GM23338 (cell line): ENCODE data around the gene RAB27B. TPM values are rescaled to one million over a fixed set of nuclear protein-coding genes. Genes with fewer than 3 reads are reported as not detected.

Experiments
- ATAC-seq: fragments of 200-7000 bp; cut with Tn5 transposase; 3 replicates; pipeline ENCODE4 v1.9.1; 2020
- DNase-seq: peaks from one replicate; pipeline ENCODE4 v3.0.0-alpha.2; 2015; ENCODE audit warnings: low spot score
- H2AFZ ChIP-seq: fragments of 200-600 bp; sonication (generic); 2 replicates; pipeline ENCODE4 v1.8.0; 2016; ENCODE audit warnings: antibody characterized with exemption, mild to moderate bottlenecking, moderate library complexity
- H3F3A ChIP-seq: fragments of 200-600 bp; sonication (generic); replicated peaks from 2 replicates; pipeline ENCODE4 v1.8.0; 2017; ENCODE audit warnings: antibody characterized with exemption, mixed run types, low read depth
- H3K27ac ChIP-seq: fragments of 200-600 bp; sonication (generic); 2 replicates; pipeline ENCODE4 v1.6.1; 2016; ENCODE audit warnings: low read depth
- H3K27me3 ChIP-seq: fragments of 200-600 bp; sonication (generic); 2 replicates; pipeline ENCODE4 v1.8.0; 2016; ENCODE audit warnings: mild to moderate bottlenecking, mixed run types, moderate library complexity; ENCODE audit not compliant: insufficient read depth
- H3K36me3 ChIP-seq: fragments of 200-600 bp; sonication (generic); 2 replicates; pipeline ENCODE4 v1.8.0; 2016; ENCODE audit warnings: mild to moderate bottlenecking; ENCODE audit not compliant: insufficient read depth
- H3K4me1 ChIP-seq: fragments of 200-600 bp; sonication (generic); 2 replicates; pipeline ENCODE4 v1.8.0; 2016; ENCODE audit warnings: mild to moderate bottlenecking, moderate library complexity; ENCODE audit not compliant: insufficient read depth
- H3K4me2 ChIP-seq: fragments of 200-600 bp; sonication (generic); 2 replicates; pipeline ENCODE4 v1.7.1; 2017; ENCODE audit warnings: mixed run types
- H3K4me3 ChIP-seq: fragments of 200-600 bp; sonication (generic); 2 replicates; pipeline ENCODE4 v1.6.1; 2016; ENCODE audit warnings: mixed run types
- H3K79me2 ChIP-seq: fragments of 200-600 bp; sonication (generic); replicated peaks from 2 replicates; pipeline ENCODE4 v1.8.0; 2017; ENCODE audit warnings: mild to moderate bottlenecking; ENCODE audit not compliant: insufficient read depth
- H3K9me2 ChIP-seq: fragments of 200-600 bp; sonication (generic); 2 replicates; pipeline ENCODE4 v1.8.0; 2017; ENCODE audit not compliant: insufficient read depth
- H4K20me1 ChIP-seq: fragments of 200-600 bp; sonication (generic); replicated peaks from 2 replicates; pipeline ENCODE4 v1.8.0; 2017; ENCODE audit warnings: mild to moderate bottlenecking; ENCODE audit not compliant: insufficient read depth
- H3K27ac Mint-ChIP-seq: 2 replicates; pipeline ENCODE4 v1.8.0; 2020; ENCODE audit warnings: inconsistent platforms, mild to moderate bottlenecking, moderate library complexity, mixed read lengths
- H3K27me3 Mint-ChIP-seq: 3 replicates; pipeline ENCODE4 v1.8.0; 2022; ENCODE audit warnings: low read depth, mild to moderate bottlenecking, moderate library complexity, mixed read lengths, inconsistent platforms; ENCODE audit not compliant: insufficient read depth, poor library complexity
- H3K36me3 Mint-ChIP-seq: 3 replicates; pipeline ENCODE4 v1.8.0; 2021; ENCODE audit warnings: low read depth, mild to moderate bottlenecking, inconsistent platforms, moderate library complexity, mixed read lengths
- H3K4me1 Mint-ChIP-seq: 3 replicates; pipeline ENCODE4 v1.8.0; 2020; ENCODE audit warnings: mild to moderate bottlenecking, inconsistent platforms, mixed read lengths
- H3K4me3 Mint-ChIP-seq: 3 replicates; pipeline ENCODE4 v1.8.0; 2021; ENCODE audit warnings: moderate library complexity, mild to moderate bottlenecking, inconsistent platforms, mixed read lengths
- H3K9me3 Mint-ChIP-seq: 3 replicates; pipeline ENCODE4 v1.8.0; 2020; ENCODE audit warnings: moderate library complexity, mild to moderate bottlenecking, inconsistent platforms, mixed read lengths
- CREB1 ChIP-seq: fragments of 250-450 bp; sonication (Bioruptor Pico); IDR thresholded peaks from 2 replicates; pipeline ENCODE4 v1.5.0; 2020; ENCODE audit warnings: low read depth, mild to moderate bottlenecking, moderate library complexity
- EZH2 ChIP-seq: fragments of 200-600 bp; sonication (generic); IDR thresholded peaks from one replicate; pipeline ENCODE4 v1.8.0; 2017; ENCODE audit warnings: antibody characterized with exemption, mild to moderate bottlenecking, low read depth; ENCODE audit not compliant: unreplicated experiment
- EZH2phosphoT487 ChIP-seq: fragments of 200-600 bp; sonication (generic); IDR thresholded peaks from one replicate; pipeline ENCODE4 v1.8.1; 2018; ENCODE audit warnings: antibody characterized with exemption; ENCODE audit not compliant: unreplicated experiment
- POLR2AphosphoS5 ChIP-seq: IDR thresholded peaks from 2 replicates; pipeline ENCODE4 v1.6.1; 2016; ENCODE audit warnings: antibody characterized with exemption, low read depth
- STAT1 ChIP-seq: IDR thresholded peaks from one replicate; pipeline ENCODE4 v1.6.1; 2016; ENCODE audit warnings: antibody characterized with exemption; ENCODE audit not compliant: unreplicated experiment
- ZNF331 ChIP-seq: fragments of 250-450 bp; sonication (Bioruptor Pico); IDR thresholded peaks from 2 replicates; pipeline ENCODE4 v1.5.0; 2020; ENCODE audit warnings: low read depth, mild to moderate bottlenecking, moderate library complexity
- polyA plus RNA-seq: library from polyadenylated mRNA; unstranded; fragments of >200 nt; fragmentation: Nextera tagmentation; extraction: Ambion mirVana; gene quantifications from 2 replicates; pipeline ENCODE4 v1.2.1, GENCODE V29; 2016
- total RNA-seq: library from RNA; depleted of rRNA; stranded (reverse); fragments of >200 nt; shearing (Covaris generic); gene quantifications from 2 replicates; pipeline ENCODE4 v1.2.3, GENCODE V29; 2014
- TF ChIP-seq, protein P1 (sequence below), 2 experiments: fragments of 200-600 bp in 1 of 2; sonication (generic) in 1 of 2; conservative IDR thresholded peaks; 2 replicates each; pipeline versions ENCODE4 v1.5.1 to v1.6.1; 2016 to 2017; ENCODE audit warnings: antibody characterized with exemption in 2 of 2, low read depth in 2 of 2, mild to moderate bottlenecking in 2 of 2, moderate library complexity in 1 of 2
- TF ChIP-seq, protein P2 (sequence below): fragments of 250-450 bp; sonication (Bioruptor Pico); IDR thresholded peaks from 2 replicates; pipeline ENCODE4 v1.5.0; 2020; ENCODE audit warnings: mild to moderate bottlenecking, moderate library complexity
- TF ChIP-seq, protein P3 (sequence below): IDR thresholded peaks from 2 replicates; pipeline ENCODE4 v1.6.1; 2016; ENCODE audit warnings: antibody characterized with exemption

RAB27B gene
- total and polyA plus RNA-seq, 2 experiments from 2014 or later = 0.13 to 0.56 TPM

DNA sequence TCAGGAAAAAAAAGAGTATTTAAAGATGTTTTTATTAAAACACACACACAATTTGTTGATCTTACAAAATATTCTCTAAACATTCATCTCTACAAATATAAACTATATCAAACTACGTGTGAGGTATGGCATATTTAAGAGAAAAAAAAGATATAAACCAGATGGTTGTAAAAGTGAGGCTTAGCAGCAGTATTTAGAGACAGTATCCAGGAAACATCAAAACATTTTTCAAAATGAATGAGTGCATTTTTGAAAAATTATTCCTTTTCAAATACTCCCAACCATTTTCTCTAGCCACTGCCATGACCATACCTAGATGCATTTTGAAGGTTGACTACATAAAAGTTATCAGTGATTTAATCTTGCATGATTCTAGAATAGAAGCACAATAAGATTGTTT, 38.2 kb upstream of the RAB27B start:
- H3K27me3 ChIP-seq = no peaks in the 10 kb centered on the region
- no peak overlapping the region for H3K4me3 ChIP-seq
- Mint-ChIP-seq H3K9me3 (no peaks in the 10 kb centered on the region), H3K27me3 (peaks cover 1% of the 10 kb centered on the region), H3K27ac (no peak overlapping the region), H3K4me1 (no peaks in the 10 kb centered on the region), H3K36me3 (no peaks in the 10 kb centered on the region), H3K4me3 (no peak overlapping the region)
- no peak overlapping the region for H3K4me2 ChIP-seq
- H2AFZ ChIP-seq = no peak overlapping the region
- ATAC-seq (no peak), DNase-seq (no peak)
- H3K4me1 ChIP-seq = no peaks in the 10 kb centered on the region
- no peaks in the 10 kb centered on the region for H4K20me1 ChIP-seq
- TF ChIP-seq STAT1 (no peak), ZNF331 (no peak), CREB1 (CRISPR knock-in tag) (no peak), EZH2phosphoT487 (no peak), EZH2 (no peak), POLR2AphosphoS5 (no peak)
- TF ChIP-seq, protein P1, sequence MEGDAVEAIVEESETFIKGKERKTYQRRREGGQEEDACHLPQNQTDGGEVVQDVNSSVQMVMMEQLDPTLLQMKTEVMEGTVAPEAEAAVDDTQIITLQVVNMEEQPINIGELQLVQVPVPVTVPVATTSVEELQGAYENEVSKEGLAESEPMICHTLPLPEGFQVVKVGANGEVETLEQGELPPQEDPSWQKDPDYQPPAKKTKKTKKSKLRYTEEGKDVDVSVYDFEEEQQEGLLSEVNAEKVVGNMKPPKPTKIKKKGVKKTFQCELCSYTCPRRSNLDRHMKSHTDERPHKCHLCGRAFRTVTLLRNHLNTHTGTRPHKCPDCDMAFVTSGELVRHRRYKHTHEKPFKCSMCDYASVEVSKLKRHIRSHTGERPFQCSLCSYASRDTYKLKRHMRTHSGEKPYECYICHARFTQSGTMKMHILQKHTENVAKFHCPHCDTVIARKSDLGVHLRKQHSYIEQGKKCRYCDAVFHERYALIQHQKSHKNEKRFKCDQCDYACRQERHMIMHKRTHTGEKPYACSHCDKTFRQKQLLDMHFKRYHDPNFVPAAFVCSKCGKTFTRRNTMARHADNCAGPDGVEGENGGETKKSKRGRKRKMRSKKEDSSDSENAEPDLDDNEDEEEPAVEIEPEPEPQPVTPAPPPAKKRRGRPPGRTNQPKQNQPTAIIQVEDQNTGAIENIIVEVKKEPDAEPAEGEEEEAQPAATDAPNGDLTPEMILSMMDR (conservative IDR thresholded peaks at IDR 0.05; ENCODE audit: low read depth in 2 of 2) = no peak
- TF ChIP-seq, protein P2, sequence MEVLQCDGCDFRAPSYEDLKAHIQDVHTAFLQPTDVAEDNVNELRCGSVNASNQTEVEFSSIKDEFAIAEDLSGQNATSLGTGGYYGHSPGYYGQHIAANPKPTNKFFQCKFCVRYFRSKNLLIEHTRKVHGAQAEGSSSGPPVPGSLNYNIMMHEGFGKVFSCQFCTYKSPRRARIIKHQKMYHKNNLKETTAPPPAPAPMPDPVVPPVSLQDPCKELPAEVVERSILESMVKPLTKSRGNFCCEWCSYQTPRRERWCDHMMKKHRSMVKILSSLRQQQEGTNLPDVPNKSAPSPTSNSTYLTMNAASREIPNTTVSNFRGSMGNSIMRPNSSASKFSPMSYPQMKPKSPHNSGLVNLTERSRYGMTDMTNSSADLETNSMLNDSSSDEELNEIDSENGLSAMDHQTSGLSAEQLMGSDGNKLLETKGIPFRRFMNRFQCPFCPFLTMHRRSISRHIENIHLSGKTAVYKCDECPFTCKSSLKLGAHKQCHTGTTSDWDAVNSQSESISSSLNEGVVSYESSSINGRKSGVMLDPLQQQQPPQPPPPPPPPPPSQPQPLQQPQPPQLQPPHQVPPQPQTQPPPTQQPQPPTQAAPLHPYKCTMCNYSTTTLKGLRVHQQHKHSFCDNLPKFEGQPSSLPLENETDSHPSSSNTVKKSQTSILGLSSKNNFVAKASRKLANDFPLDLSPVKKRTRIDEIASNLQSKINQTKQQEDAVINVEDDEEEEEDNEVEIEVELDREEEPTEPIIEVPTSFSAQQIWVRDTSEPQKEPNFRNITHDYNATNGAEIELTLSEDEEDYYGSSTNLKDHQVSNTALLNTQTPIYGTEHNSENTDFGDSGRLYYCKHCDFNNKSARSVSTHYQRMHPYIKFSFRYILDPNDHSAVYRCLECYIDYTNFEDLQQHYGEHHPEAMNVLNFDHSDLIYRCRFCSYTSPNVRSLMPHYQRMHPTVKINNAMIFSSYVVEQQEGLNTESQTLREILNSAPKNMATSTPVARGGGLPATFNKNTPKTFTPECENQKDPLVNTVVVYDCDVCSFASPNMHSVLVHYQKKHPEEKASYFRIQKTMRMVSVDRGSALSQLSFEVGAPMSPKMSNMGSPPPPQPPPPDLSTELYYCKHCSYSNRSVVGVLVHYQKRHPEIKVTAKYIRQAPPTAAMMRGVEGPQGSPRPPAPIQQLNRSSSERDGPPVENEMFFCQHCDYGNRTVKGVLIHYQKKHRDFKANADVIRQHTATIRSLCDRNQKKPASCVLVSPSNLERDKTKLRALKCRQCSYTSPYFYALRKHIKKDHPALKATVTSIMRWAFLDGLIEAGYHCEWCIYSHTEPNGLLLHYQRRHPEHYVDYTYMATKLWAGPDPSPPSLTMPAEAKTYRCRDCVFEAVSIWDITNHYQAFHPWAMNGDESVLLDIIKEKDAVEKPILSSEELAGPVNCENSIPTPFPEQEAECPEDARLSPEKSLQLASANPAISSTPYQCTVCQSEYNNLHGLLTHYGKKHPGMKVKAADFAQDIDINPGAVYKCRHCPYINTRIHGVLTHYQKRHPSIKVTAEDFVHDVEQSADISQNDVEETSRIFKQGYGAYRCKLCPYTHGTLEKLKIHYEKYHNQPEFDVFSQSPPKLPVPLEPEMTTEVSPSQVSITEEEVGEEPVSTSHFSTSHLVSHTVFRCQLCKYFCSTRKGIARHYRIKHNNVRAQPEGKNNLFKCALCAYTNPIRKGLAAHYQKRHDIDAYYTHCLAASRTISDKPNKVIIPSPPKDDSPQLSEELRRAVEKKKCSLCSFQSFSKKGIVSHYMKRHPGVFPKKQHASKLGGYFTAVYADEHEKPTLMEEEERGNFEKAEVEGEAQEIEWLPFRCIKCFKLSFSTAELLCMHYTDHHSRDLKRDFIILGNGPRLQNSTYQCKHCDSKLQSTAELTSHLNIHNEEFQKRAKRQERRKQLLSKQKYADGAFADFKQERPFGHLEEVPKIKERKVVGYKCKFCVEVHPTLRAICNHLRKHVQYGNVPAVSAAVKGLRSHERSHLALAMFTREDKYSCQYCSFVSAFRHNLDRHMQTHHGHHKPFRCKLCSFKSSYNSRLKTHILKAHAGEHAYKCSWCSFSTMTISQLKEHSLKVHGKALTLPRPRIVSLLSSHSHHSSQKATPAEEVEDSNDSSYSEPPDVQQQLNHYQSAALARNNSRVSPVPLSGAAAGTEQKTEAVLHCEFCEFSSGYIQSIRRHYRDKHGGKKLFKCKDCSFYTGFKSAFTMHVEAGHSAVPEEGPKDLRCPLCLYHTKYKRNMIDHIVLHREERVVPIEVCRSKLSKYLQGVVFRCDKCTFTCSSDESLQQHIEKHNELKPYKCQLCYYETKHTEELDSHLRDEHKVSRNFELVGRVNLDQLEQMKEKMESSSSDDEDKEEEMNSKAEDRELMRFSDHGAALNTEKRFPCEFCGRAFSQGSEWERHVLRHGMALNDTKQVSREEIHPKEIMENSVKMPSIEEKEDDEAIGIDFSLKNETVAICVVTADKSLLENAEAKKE (CRISPR knock-in tag) = no peak
- TF ChIP-seq, protein P3, sequence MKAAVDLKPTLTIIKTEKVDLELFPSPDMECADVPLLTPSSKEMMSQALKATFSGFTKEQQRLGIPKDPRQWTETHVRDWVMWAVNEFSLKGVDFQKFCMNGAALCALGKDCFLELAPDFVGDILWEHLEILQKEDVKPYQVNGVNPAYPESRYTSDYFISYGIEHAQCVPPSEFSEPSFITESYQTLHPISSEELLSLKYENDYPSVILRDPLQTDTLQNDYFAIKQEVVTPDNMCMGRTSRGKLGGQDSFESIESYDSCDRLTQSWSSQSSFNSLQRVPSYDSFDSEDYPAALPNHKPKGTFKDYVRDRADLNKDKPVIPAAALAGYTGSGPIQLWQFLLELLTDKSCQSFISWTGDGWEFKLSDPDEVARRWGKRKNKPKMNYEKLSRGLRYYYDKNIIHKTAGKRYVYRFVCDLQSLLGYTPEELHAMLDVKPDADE = no peak
- no peaks in the 10 kb centered on the region for H3K36me3 ChIP-seq
- H3K79me2 ChIP-seq = no peaks in the 10 kb centered on the region
- H3K27ac ChIP-seq = no peak overlapping the region
- H3F3A ChIP-seq = no peaks in the 10 kb centered on the region
- no peaks in the 10 kb centered on the region for H3K9me2 ChIP-seq
